K562 (cell line): ENCODE measurements around the gene ENDOG. TPM values are rescaled to one million over a fixed set of nuclear protein-coding genes. Genes with fewer than 3 reads are reported as not detected.

Experiments used
- ATF1 ChIP-seq, 2 experiments: fragments of 450-650 bp in 1 of 2; IDR thresholded peaks; 2 replicates each; pipeline ENCODE4 v1.6.1; 2016; ENCODE audit warnings: missing compliant biosample characterization in 1 of 2, missing genetic modification characterization in 1 of 2
- BRF2 ChIP-seq: IDR thresholded peaks from 3 replicates; pipeline ENCODE4 v1.6.1; 2011; ENCODE audit warnings: borderline replicate concordance, mild to moderate bottlenecking; ENCODE audit not compliant: insufficient read length, insufficient read depth
- CREM ChIP-seq: IDR thresholded peaks from 2 replicates; pipeline ENCODE4 v1.6.1; 2014; ENCODE audit warnings: antibody characterized with exemption, low read depth
- CTBP1 ChIP-seq: fragments of 450-650 bp; IDR thresholded peaks from 2 replicates; pipeline ENCODE4 v1.6.1; 2016; ENCODE audit warnings: borderline replicate concordance
- CXXC5 ChIP-seq: fragments of 250-450 bp; sonication (Bioruptor Pico); IDR thresholded peaks from 2 replicates; pipeline ENCODE4 v1.8.0; 2022; ENCODE audit warnings: inconsistent platforms, mild to moderate bottlenecking, moderate library complexity
- DMBX1 ChIP-seq: fragments of 250-450 bp; sonication (Bioruptor Pico); IDR thresholded peaks from 2 replicates; pipeline ENCODE4 v1.8.0; 2022; ENCODE audit warnings: inconsistent platforms, mild to moderate bottlenecking, moderate library complexity, borderline replicate concordance
- HDAC1 ChIP-seq, 2 experiments: fragments of 450-650 bp; IDR thresholded peaks; 2 replicates each; pipeline ENCODE4 v1.6.1; 2016 to 2017; ENCODE audit warnings: inconsistent platforms in 1 of 2, mild to moderate bottlenecking in 1 of 2, moderate library complexity in 1 of 2
- HMG20B ChIP-seq: fragments of 250-450 bp; sonication (Bioruptor Pico); IDR thresholded peaks from 2 replicates; pipeline ENCODE4 v1.5.0; 2021; ENCODE audit warnings: mild to moderate bottlenecking
- KLF16 ChIP-seq: IDR thresholded peaks from 2 replicates; pipeline ENCODE4 v1.6.1; 2016; ENCODE audit warnings: antibody characterized with exemption
- MAFK ChIP-seq: IDR thresholded peaks from 2 replicates; pipeline ENCODE4 v1.6.1; 2011; ENCODE audit warnings: low read length, improper control_type of control experiment
- MCM3 ChIP-seq: fragments of 450-650 bp; IDR thresholded peaks from 2 replicates; pipeline ENCODE4 v1.6.1; 2016
- NBN ChIP-seq: fragments of 450-650 bp; IDR thresholded peaks from 2 replicates; pipeline ENCODE4 v1.6.1; 2016; ENCODE audit warnings: low read depth, mild to moderate bottlenecking
- NCOA6 ChIP-seq: fragments of 450-650 bp; IDR thresholded peaks from 2 replicates; pipeline ENCODE4 v1.6.1; 2017; ENCODE audit warnings: mild to moderate bottlenecking
- NFE2 ChIP-seq: IDR thresholded peaks from 2 replicates; pipeline ENCODE4 v1.6.1; 2014; ENCODE audit warnings: antibody characterized with exemption, low read depth
- NR2C1 ChIP-seq, 2 experiments: fragments of 450-650 bp; IDR thresholded peaks; 2 replicates each; pipeline ENCODE4 v1.6.1; 2017; ENCODE audit warnings: mild to moderate bottlenecking in 2 of 2, antibody characterized with exemption in 1 of 2, inconsistent platforms in 1 of 2, missing compliant biosample characterization in 1 of 2, missing genetic modification characterization in 1 of 2
- POLR2AphosphoS5 ChIP-seq: IDR thresholded peaks from 2 replicates; pipeline ENCODE4 v1.6.1; 2011; ENCODE audit warnings: mild to moderate bottlenecking, low read depth, low read length, moderate library complexity; ENCODE audit not compliant: control insufficient read depth, insufficient read depth
- RBM25 ChIP-seq: fragments of 200-400 bp; formaldehyde crosslinking; IDR thresholded peaks from 2 replicates; pipeline ENCODE4 v1.6.1; 2018; ENCODE audit warnings: low read length, low read depth, moderate library complexity; ENCODE audit not compliant: severe bottlenecking
- SRF ChIP-seq, 2 experiments: fragments of 250-450, 450-650 bp in 1 of 2; sonication (Bioruptor Pico) in 1 of 2; sonication (generic) in 1 of 2; formaldehyde crosslinking; IDR thresholded peaks; 2 replicates each; pipeline versions ENCODE4 v1.5.0 to v1.5.1; 2020 to 2022; ENCODE audit warnings: mild to moderate bottlenecking in 1 of 2, missing genetic modification reagents in 1 of 2
- STAT5A ChIP-seq: IDR thresholded peaks from 2 replicates; pipeline ENCODE4 v1.6.1; 2012; ENCODE audit warnings: low read length, inconsistent platforms, borderline replicate concordance
- TFE3 ChIP-seq: fragments of 450-650 bp; formaldehyde crosslinking; IDR thresholded peaks from 2 replicates; pipeline ENCODE4 v1.4.0; 2020; ENCODE audit warnings: mild to moderate bottlenecking, mixed read lengths
- ZBTB17 ChIP-seq: fragments of 450-650 bp; formaldehyde crosslinking; IDR thresholded peaks from 2 replicates; pipeline ENCODE4 v1.4.0; 2020; ENCODE audit warnings: mild to moderate bottlenecking
- ZKSCAN1 ChIP-seq: fragments of 150-350 bp; IDR thresholded peaks from 2 replicates; pipeline ENCODE4 v1.6.1; 2016; ENCODE audit warnings: low read depth, low read length
- ZNF124 ChIP-seq: sonication (generic); formaldehyde crosslinking; IDR thresholded peaks from 2 replicates; pipeline ENCODE4 v1.8.1; 2022; ENCODE audit warnings: missing genetic modification reagents
- ZNF232 ChIP-seq: sonication (generic); formaldehyde crosslinking; IDR thresholded peaks from 2 replicates; pipeline ENCODE4 v1.8.0; 2022; ENCODE audit warnings: mild to moderate bottlenecking, missing genetic modification reagents
- polyA plus RNA-seq, 8 experiments: library from polyadenylated mRNA; depleted of rRNA in 4 of 8; stranded (reverse) in 5 of 8; unstranded in 3 of 8; fragments of >200 nt; fragmentation: Nextera tagmentation in 2 of 8; fragmentation: Illumina TruSeq in 1 of 8; extraction: Ambion mirVana in 2 of 8; extraction: Trizol in 1 of 8; gene quantifications; 2 replicates each; pipeline versions ENCODE4 v1.2.1 to v1.2.3, GENCODE V29; 2011 to 2014; ENCODE audit warnings: inconsistent platforms in 1 of 8, missing spikeins in 1 of 8
- total RNA-seq, 7 experiments: library from RNA; depleted of rRNA in 6 of 7; stranded (reverse); fragments of >200 nt in 6 of 7; fragmentation: Illumina TruSeq in 2 of 7; extraction: Trizol in 2 of 7; gene quantifications; 2 replicates each; pipeline versions ENCODE4 v1.2.1 to v1.2.3, GENCODE V29; 2011 to 2021; ENCODE audit warnings: low replicate concordance in 1 of 7
- TF ChIP-seq, protein P1 (sequence below): fragments of 450-650 bp; IDR thresholded peaks from 2 replicates; pipeline ENCODE4 v1.6.1; 2017; ENCODE audit warnings: antibody characterized with exemption

Gene ENDOG
- total and polyA plus RNA-seq, 9 of the 15 experiments (the other 6 are each of a cell fraction or from before 2014, with no cell fraction given): 1.2 to 91.0 (median 25.5) TPM

DNA sequence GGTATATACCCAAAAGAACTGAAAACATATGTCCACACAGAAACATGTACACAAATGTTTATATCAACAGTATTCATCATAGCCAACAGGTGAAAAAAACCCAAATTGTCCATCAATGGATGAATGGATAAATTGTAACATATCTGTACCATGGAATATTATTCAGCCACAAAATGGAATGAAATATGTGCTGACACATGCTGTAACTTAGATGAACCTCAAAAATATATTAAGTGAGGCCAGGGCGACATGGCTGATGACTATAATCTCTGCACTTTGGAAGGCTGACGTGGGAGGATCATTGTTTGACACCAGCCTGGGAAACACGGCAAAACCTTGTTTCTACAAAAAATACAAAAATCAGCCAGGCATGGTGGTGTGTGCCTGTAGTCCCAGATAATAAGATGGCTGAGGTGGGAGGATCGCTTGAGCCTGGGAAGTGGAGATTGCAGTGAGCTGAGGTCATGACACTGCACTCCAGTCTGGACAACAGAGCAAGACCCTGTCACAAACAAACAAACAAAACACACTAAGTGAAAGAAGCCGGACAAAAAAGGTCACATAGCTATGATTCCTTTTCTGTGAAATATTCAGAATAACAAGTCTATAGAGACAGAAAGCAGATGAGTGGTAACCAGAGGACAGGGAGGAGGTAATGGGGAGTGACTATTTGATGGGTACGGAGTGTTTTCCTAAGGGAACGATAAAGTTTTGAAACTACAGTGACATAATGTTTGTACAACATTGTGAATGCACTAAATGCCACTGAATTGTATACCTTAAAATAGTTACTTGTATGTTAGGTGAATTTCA, 52.0 kb downstream of the ENDOG start (continued):
- TF ChIP-seq ATF1 (CRISPR knock-in tag; IDR thresholded peaks at IDR 0.05) (no peak), ATF1 (tag; IDR thresholded peaks at IDR 0.05) (peak; percentile 43; the same call in 1 of the 2 replicates), STAT5A (peak; percentile 62; the same call in 1 of the 2 replicates), NFE2 (peak; percentile 51; the same call in 1 of the 2 replicates), RBM25 (peak; percentile 31), TFE3 (no peak), CTBP1 (no peak), SRF (CRISPR knock-in tag; IDR thresholded peaks at IDR 0.05) (no peak), MAFK (peak; percentile 30; the same call in 1 of the 2 replicates), HMG20B (no peak), MCM3 (no peak), ZNF232 (no peak), NBN (peak; percentile 25; the same call in 1 of the 2 replicates), NR2C1 (IDR thresholded peaks at IDR 0.05) (peak; percentile 43; the same call in 1 of the 2 replicates), NR2C1 (tag; IDR thresholded peaks at IDR 0.05) (peak; percentile 76), ZBTB17 (no peak), NCOA6 (no peak), ZKSCAN1 (0 out of 2 replicates have a peak, but pooled peaks have one; percentile 22), POLR2AphosphoS5 (peak; percentile 55; the same call in 1 of the 2 replicates), CREM (0 out of 2 replicates have a peak, but pooled peaks have one; percentile 19), HDAC1 (IDR thresholded peaks at IDR 0.05) (peak; percentile 12 to 60; a peak in 3 of 4 replicates), KLF16 (peak; percentile 69; the same call in 1 of the 2 replicates), ZNF124 (no peak), BRF2 (no peak), DMBX1 (CRISPR knock-in tag) (no peak), CXXC5 (CRISPR knock-in tag) (0 out of 2 replicates have a peak, but pooled peaks have one; percentile 9)
- TF ChIP-seq, protein P1, sequence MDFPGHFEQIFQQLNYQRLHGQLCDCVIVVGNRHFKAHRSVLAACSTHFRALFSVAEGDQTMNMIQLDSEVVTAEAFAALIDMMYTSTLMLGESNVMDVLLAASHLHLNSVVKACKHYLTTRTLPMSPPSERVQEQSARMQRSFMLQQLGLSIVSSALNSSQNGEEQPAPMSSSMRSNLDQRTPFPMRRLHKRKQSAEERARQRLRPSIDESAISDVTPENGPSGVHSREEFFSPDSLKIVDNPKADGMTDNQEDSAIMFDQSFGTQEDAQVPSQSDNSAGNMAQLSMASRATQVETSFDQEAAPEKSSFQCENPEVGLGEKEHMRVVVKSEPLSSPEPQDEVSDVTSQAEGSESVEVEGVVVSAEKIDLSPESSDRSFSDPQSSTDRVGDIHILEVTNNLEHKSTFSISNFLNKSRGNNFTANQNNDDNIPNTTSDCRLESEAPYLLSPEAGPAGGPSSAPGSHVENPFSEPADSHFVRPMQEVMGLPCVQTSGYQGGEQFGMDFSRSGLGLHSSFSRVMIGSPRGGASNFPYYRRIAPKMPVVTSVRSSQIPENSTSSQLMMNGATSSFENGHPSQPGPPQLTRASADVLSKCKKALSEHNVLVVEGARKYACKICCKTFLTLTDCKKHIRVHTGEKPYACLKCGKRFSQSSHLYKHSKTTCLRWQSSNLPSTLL: no peak
